ENCODE data around the gene RDH12.

The RDH12 gene

DNA sequence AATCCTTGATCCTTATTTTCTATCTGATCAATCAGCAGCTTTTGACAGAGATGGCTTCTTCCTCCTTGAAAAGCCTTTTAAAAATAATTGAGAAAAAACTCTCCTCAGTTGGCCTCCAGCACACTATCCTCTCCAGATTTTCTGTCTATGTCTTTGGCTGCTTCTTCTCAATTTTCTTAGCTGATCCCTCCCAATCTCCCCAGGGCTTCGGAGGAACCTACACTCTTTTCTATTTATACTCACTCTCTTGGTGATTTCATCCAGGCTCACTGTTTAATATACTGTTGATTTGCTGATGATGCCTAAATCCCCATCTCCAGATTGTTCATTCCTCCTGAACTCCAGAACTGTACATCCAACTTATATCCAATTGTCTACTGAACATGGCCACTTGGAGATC lies 54.8 kb downstream of the RDH12 start:
- no peak for DNase-seq

- no peak for DNase-seq
These were observed 55.5 kb downstream of the RDH12 start for GRCh38 chr14:67757175-67757574.

- no peak for DNase-seq
These were observed 58.2 kb downstream of the RDH12 start for GRCh38 chr14:67759916-67760315.

GRCh38 chr14:67762051-67762450 lies 60.4 kb downstream of the RDH12 start:
- no peak for DNase-seq

DNA sequence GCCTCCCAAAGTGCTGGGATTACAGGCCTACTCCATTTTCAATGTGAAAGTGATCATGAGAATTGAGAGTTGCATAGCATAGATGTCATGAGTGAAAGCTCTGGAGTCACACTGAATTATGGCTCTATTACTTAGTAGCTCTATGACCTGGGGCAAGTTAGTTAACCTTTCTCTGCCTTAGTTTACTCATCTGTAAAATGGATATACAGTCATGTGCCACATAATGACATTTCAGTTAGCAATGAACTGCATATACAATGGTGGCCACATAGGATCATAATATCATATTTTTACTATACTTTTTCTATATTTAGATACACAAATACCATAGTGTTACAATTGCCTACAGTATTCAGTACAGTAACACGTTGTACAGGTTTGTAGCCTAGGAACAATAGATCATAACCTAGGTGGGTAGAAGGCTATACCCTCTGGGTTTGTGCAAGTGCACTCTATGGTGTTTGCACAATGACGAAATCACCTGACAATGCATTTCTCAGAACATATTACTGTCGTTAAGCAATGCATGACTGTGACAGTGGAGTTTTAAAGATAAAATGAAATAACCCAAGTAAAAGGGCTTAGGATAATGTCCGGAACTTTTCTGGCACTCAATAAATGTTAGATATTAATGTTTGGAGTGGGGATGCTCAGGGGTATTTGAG lies 61.6 kb downstream of the RDH12 start:
- no peak for DNase-seq

- no peak for DNase-seq
These were observed 62.8 kb downstream of the RDH12 start for GRCh38 chr14:67764496-67764895.

- DNase-seq = no peak
These were observed 63.6 kb downstream of the RDH12 start for GRCh38 chr14:67765192-67765834.

DNA sequence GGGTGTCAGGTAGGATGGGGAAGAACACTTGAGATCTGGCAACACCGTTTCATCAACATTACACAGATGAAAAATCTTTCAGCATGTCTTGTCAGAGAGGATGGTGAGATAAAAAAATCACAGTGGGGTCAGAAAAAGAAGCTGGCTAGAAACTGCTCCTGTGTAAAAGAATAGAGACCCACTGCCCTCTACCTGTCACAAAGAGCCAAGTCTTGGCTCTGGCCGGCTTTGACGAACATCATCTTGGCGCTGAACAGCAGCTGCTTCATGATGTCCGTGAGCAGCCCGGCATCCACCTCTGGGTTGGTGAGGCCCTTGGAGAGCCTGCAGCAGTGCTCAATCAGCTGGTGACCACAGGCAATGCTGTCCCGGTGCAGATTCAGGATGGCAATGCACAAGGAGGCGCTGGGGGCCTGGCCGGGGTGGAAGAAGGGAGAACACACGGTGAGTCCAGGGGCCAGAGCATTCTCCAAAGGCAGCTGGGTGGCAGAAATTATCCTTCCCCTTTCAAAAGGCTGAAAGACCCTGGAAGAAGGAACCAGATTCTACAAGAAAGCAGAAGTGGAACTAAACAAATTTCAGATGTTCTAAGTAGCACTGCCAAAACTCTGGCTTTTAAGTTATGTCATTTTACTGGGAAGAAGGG lies 64.5 kb downstream of the RDH12 start:
- DNase-seq = no peak

GRCh38 chr14:67768219-67768618 lies 66.5 kb downstream of the RDH12 start:
- DNase-seq = no peak

DNA sequence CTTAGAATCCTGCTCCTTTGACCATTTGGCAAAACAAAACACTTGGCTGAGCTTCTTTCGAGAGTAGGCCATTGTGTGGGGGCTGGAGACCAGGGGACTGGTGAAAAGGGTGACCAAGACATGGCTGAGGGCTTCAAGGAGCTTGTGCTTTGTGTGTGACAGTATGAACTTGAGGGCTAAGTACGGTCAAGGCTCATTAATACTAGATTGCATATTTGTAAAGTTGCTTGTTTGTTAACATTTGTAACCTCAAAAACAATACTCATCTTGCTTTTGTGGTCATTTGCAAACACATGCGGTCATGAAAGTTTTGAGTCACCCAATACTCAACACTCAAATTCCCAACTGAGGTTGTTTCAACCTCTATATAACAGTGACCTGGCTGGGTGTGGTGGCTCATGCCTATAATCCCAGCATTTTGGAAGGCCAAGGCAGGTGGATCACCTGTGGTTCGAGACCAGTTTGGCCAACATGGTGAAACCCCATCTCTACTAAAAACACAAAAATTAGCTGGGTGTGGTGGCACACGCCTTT lies 72.2 kb downstream of the RDH12 start:
- no peak for DNase-seq

- DNase-seq = no peak
These were observed 75.1 kb downstream of the RDH12 start for GRCh38 chr14:67776653-67777322.

GRCh38 chr14:67778792-67779191 lies 77.1 kb downstream of the RDH12 start:
- no peak for DNase-seq

GRCh38 chr14:67782090-67782489 lies 80.4 kb downstream of the RDH12 start:
- no peak for DNase-seq
